ENCODE data around the gene ZNF273. TPM values are rescaled to one million over a fixed set of nuclear protein-coding genes. Genes with fewer than 3 reads are reported as not detected.
"Not testable (repeated sequence)": the region's sequence is repeated elsewhere in the genome, so short reads cannot be mapped to it uniquely, and the experiment has no call there.

ZNF273 gene
- total RNA-seq, 1 donor from 2014 or later = 1.1 TPM

GRCh38 chr7:64907641-64908326 lies 4.7 kb downstream of the ZNF273 start:
- no peak for TF ChIP-seq CTCF (IDR thresholded peaks at IDR 0.05; ENCODE audit: borderline replicate concordance)
- intact Hi-C loops (cut with micrococcal nuclease) = no loop called here
- Histone ChIP-seq H3K9me3 (replicated peaks) (no peaks in the 10 kb centered on the region), H3K27me3 (ENCODE audit: low read depth) (no peaks in the 10 kb centered on the region), H3K4me3 (no peak overlapping the region), H3K36me3 (no peaks in the 10 kb centered on the region), H3K4me1 (peaks cover 24% of the 10 kb centered on the region), H3K27ac (replicated peaks) (no peak overlapping the region)
- no peak for DNase-seq

- intact Hi-C loops (cut with micrococcal nuclease) = no loop called here
- Histone ChIP-seq H3K27me3 (ENCODE audit: low read depth) (no peaks in the 10 kb centered on the region), H3K4me3 (no peak overlapping the region), H3K9me3 (replicated peaks) (no peaks in the 10 kb centered on the region), H3K27ac (replicated peaks) (no peak overlapping the region), H3K36me3 (no peaks in the 10 kb centered on the region), H3K4me1 (peaks cover 20% of the 10 kb centered on the region)
- DNase-seq = no peak
- TF ChIP-seq CTCF (IDR thresholded peaks at IDR 0.05; ENCODE audit: borderline replicate concordance) = no peak
Observed at GRCh38 chr7:64908358-64908757, 5.3 kb downstream of the ZNF273 start.

GRCh38 chr7:64914557-64914956 lies 11.5 kb downstream of the ZNF273 start:
- intact Hi-C loops (cut with micrococcal nuclease) = no loop called here
- Histone ChIP-seq H3K4me3 (no peak overlapping the region), H3K9me3 (replicated peaks) (peaks cover 4% of the 10 kb centered on the region), H3K36me3 (peaks cover 10% of the 10 kb centered on the region), H3K27me3 (ENCODE audit: low read depth) (no peaks in the 10 kb centered on the region), H3K4me1 (peaks cover 8% of the 10 kb centered on the region), H3K27ac (replicated peaks) (no peak overlapping the region)
- TF ChIP-seq CTCF (IDR thresholded peaks at IDR 0.05; ENCODE audit: borderline replicate concordance) = no peak
- DNase-seq = no peak

GRCh38 chr7:64915301-64915700 lies 12.2 kb downstream of the ZNF273 start:
- H3K4me1 ChIP-seq; H3K4me3 ChIP-seq; H3K27ac ChIP-seq (replicated peaks); DNase-seq; intact Hi-C loops (cut with micrococcal nuclease); H3K27me3 ChIP-seq (ENCODE audit: low read depth); H3K9me3 ChIP-seq (replicated peaks); H3K36me3 ChIP-seq: not testable (repeated sequence)

GRCh38 chr7:64928252-64929187 lies 25.4 kb downstream of the ZNF273 start:
- H3K4me3 ChIP-seq; H3K4me1 ChIP-seq; DNase-seq; intact Hi-C loops (cut with micrococcal nuclease); H3K27me3 ChIP-seq (ENCODE audit: low read depth); H3K27ac ChIP-seq (replicated peaks): not testable (repeated sequence)
- H3K9me3 ChIP-seq (replicated peaks) = peaks cover 67% of the 10 kb centered on the region
- peaks cover 59% of the 10 kb centered on the region for H3K36me3 ChIP-seq

GRCh38 chr7:64934478-64934877 lies 31.4 kb downstream of the ZNF273 start:
- H3K9me3 ChIP-seq (replicated peaks) = peaks cover 31% of the 10 kb centered on the region
- DNase-seq = no peak
- intact Hi-C loops (cut with micrococcal nuclease) = no loop called here
- no peak overlapping the region for H3K4me3 ChIP-seq
- peaks cover 4% of the 10 kb centered on the region for H3K36me3 ChIP-seq
- H3K27me3 ChIP-seq (ENCODE audit: low read depth) = no peaks in the 10 kb centered on the region
- no peak overlapping the region for H3K27ac ChIP-seq (replicated peaks)
- no peak for TF ChIP-seq CTCF (IDR thresholded peaks at IDR 0.05; ENCODE audit: borderline replicate concordance)
- no peaks in the 10 kb centered on the region for H3K4me1 ChIP-seq
